Adrenal gland (tissue), 12 donors: ENCODE data around the gene FHIT. TPM values are rescaled to one million over a fixed set of nuclear protein-coding genes. Genes with fewer than 3 reads are reported as not detected.

Experiments used
- DNase-seq, 7 donors: peaks; one replicate each; pipeline ENCODE4 v3.0.0-alpha.2; 2019 to 2020
- H3K27ac ChIP-seq, 5 donors: fragments of 200-600 bp; sonication (generic) in 4 of 5; 1 replicate in 3 of 5; 2 replicates in 2 of 5; pipeline versions ENCODE4 v1.5.1 to v1.8.0; 2016 to 2020; ENCODE audit warnings: mild to moderate bottlenecking in 1 of 5
- H3K27me3 ChIP-seq: fragments of 200-600 bp; 2 replicates; pipeline ENCODE4 v1.8.0; 2021
- H3K36me3 ChIP-seq, 2 donors: fragments of 200-600 bp; replicated peaks in 1 of 2; 1 replicate in 1 of 2; 2 replicates in 1 of 2; pipeline versions ENCODE4 v1.5.1 to v1.8.0; 2018 to 2022
- H3K4me1 ChIP-seq, 2 donors: fragments of 200-600 bp; replicated peaks in 1 of 2; 1 replicate in 1 of 2; 2 replicates in 1 of 2; pipeline versions ENCODE4 v1.5.1 to v1.8.0; 2018 to 2021
- H3K4me3 ChIP-seq, 4 donors: fragments of 200-600 bp; sonication (generic) in 3 of 4; one replicate each; pipeline ENCODE4 v1.5.1; 2016 to 2018
- H3K9me3 ChIP-seq, 3 donors: fragments of 200-600 bp; sonication (generic) in 1 of 3; replicated peaks in 1 of 3; 1 replicate in 2 of 3; 2 replicates in 1 of 3; pipeline versions ENCODE4 v1.5.1 to v1.8.0; 2016 to 2021
- CTCF ChIP-seq, 6 experiments: fragments of 450-650 bp in 4 of 6; fragments of 200-600 bp in 2 of 6; sonication (generic) in 1 of 6; IDR thresholded peaks; 1 replicate in 5 of 6; 2 replicates in 1 of 6; pipeline versions ENCODE4 v1.5.1 to v1.8.0; 2016 to 2021; ENCODE audit warnings: antibody characterized with exemption in 6 of 6, mild to moderate bottlenecking in 2 of 6, moderate library complexity in 1 of 6
- POLR2A ChIP-seq, 2 donors: fragments of 450-650 bp; IDR thresholded peaks; one replicate each; pipeline ENCODE4 v1.6.1; 2017; ENCODE audit warnings: antibody characterized with exemption in 2 of 2, mild to moderate bottlenecking in 2 of 2, moderate library complexity in 1 of 2
- WGBS, 4 donors: extraction: QIAGEN DNeasy Blood & Tissue Kit in 2 of 4; methylation state at CpG; one replicate each; pipeline versions ENCODE4 v1.1.5 to v1.1.7; 2013 to 2017; 5-methylcytosine and 5-hydroxymethylcytosine counted together
- intact Hi-C, 2 donors: fragments of 100-400 bp; cut with DNase I; formaldehyde crosslinking; loops; one replicate each; pipeline versions ENCODE4 v1.14.1 to v1.15.0; 2022 to 2023
- polyA plus RNA-seq, 3 donors: library from polyadenylated mRNA; stranded (reverse); fragments of 200-250 nt in 2 of 3; fragments of 350-450 nt in 1 of 3; fragmentation: Illumina TruSeq in 1 of 3; extraction: RNeasy Lipid Tissue Mini Kit (QIAGEN cat#74804) in 1 of 3; gene quantifications; one replicate each; pipeline ENCODE4 v1.2.3, GENCODE V29; 2013 to 2014
- total RNA-seq, 9 donors: library from RNA; depleted of rRNA in 4 of 9; stranded (reverse); fragments of >200 nt in 4 of 9; fragments of 120-200 nt in 1 of 9; fragmentation: NEBNext Ultra II Directional in 1 of 9; extraction: Animal tissue kit (Norgen Biotek cat#: 25700) in 1 of 9; gene quantifications; one replicate each; pipeline versions ENCODE4 v1.1.0 to v1.2.4, GENCODE V29; 2013 to 2023
- donor health status: healthy with polysubstance abuse.
- donor health status: Bipolar disorder and iron deficiency.
- donor health status: DM: yes; HTN: yes; CAD: no.
- donor health status: DM: no; HTN: no; CAD: no.
- donor health status: DM: no; HTN: no; CAD: no.
- donor health status: DM: yes; HTN: yes; CAD: no.

The FHIT gene
- total and polyA plus RNA-seq, 12 donors: 14.1 to 43.9 (median 28.8) TPM

- H3K27me3 ChIP-seq: no peaks in the 10 kb centered on the region
- H3K9me3 ChIP-seq: no peaks in the 10 kb centered on the region
- intact Hi-C loops: no loop called here
- no peak overlapping the region for H3K4me3 ChIP-seq
- no peaks in the 10 kb centered on the region for H3K4me1 ChIP-seq
- DNase-seq: no peak
- WGBS, 4 donors: 87 to 95% (median 92%) methylated on average over 3 of the region's 3 CpGs
- no peak overlapping the region for H3K27ac ChIP-seq
- TF ChIP-seq POLR2A (IDR thresholded peaks at IDR 0.05) (no peak), CTCF (IDR thresholded peaks at IDR 0.05) (no peak)
- no peaks in the 10 kb centered on the region for H3K36me3 ChIP-seq
Observed at GRCh38 chr3:60125686-60126085, 1125.6 kb downstream of the FHIT start.

- TF ChIP-seq POLR2A (IDR thresholded peaks at IDR 0.05) (no peak), CTCF (IDR thresholded peaks at IDR 0.05) (no peak)
- Histone ChIP-seq H3K27me3 (no peaks in the 10 kb centered on the region), H3K27ac (no peak overlapping the region), H3K36me3 (no peaks in the 10 kb centered on the region), H3K4me3 (no peak overlapping the region), H3K4me1 (no peaks in the 10 kb centered on the region), H3K9me3 (no peaks in the 10 kb centered on the region)
- WGBS, 4 donors: 89 to 97% (median 94%) methylated on average over 3 of the region's 3 CpGs
- intact Hi-C loops: no loop called here
- no peak for DNase-seq
Observed at GRCh38 chr3:60120245-60120644, 1131.0 kb downstream of the FHIT start.

- no peaks in the 10 kb centered on the region for H3K4me1 ChIP-seq
- H3K27ac ChIP-seq: no peak overlapping the region
- H3K9me3 ChIP-seq: no peaks in the 10 kb centered on the region
- no peak overlapping the region for H3K4me3 ChIP-seq
- TF ChIP-seq POLR2A (IDR thresholded peaks at IDR 0.05) (no peak), CTCF (IDR thresholded peaks at IDR 0.05) (no peak)
- no peak for DNase-seq
- intact Hi-C loops: no loop called here
- no peaks in the 10 kb centered on the region for H3K27me3 ChIP-seq
- no peaks in the 10 kb centered on the region for H3K36me3 ChIP-seq
- 77 to 100% (median 82%) methylated on average over 1 of the region's 1 CpG for WGBS, 4 donors
Observed at GRCh38 chr3:60114191-60114590, 1137.1 kb downstream of the FHIT start.

GRCh38 chr3:60107275-60107674 lies 1144.0 kb downstream of the FHIT start:
- WGBS, 4 donors: 91 to 100% (median 95%) methylated on average over 2 of the region's 2 CpGs
- Histone ChIP-seq H3K4me3 (no peak overlapping the region), H3K4me1 (no peaks in the 10 kb centered on the region), H3K9me3 (no peaks in the 10 kb centered on the region), H3K27me3 (no peaks in the 10 kb centered on the region), H3K36me3 (no peaks in the 10 kb centered on the region), H3K27ac (no peak overlapping the region)
- no peak for TF ChIP-seq CTCF (IDR thresholded peaks at IDR 0.05)
- intact Hi-C loops: no loop called here
- DNase-seq: no peak
